Measurements from ENCODE around the gene DCAF4L1.

GRCh38 chr4:41985151-41985550 lies 3.6 kb downstream of the DCAF4L1 start:
- TF ChIP-seq GATA2 (IDR thresholded peaks at IDR 0.05; ENCODE audit: low read depth, low read length) (no peak), GATA3 (IDR thresholded peaks at IDR 0.05; ENCODE audit: low read depth, low read length) (no peak)
